ENCODE results near the gene DAB2IP.

Gene DAB2IP

DNA sequence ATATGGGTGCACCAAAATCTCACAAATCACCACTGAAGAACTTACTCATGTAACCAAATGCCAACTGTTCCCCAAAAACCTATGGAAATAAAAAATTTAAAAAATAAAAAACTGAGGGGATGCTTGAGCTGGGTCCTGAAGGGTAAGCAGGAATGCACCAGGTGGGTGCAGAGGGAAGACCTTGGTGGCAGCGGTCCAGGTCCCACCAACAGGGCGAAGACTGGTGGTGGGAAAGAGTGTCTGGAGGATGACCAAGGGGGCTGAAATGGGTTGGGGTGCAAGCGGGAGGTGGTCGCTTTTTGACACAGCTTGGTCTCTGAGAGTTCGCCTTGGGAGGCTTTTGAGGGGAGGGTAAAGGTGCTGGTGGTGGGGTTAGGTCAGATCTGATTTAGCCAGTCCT lies 3.3 kb upstream of the DAB2IP start:
- no peaks in the 10 kb centered on the region for H3K9me3 ChIP-seq (ENCODE audit: control insufficient read depth, insufficient read depth, low read length)
- H3K9ac ChIP-seq (ENCODE audit: low read depth, low read length), result no peak overlapping the region
- H3K27me3 ChIP-seq (ENCODE audit: control insufficient read depth, insufficient read depth, low read length), result peaks cover 22% of the 10 kb centered on the region
- H3K36me3 ChIP-seq (ENCODE audit: control insufficient read depth, insufficient read depth, low read length), result no peaks in the 10 kb centered on the region
- peaks cover 15% of the 10 kb centered on the region for H3K4me1 ChIP-seq (ENCODE audit: control insufficient read depth, insufficient read depth, low read length)
- no peak overlapping the region for H3K4me3 ChIP-seq (ENCODE audit: low read depth, low read length)

DNA sequence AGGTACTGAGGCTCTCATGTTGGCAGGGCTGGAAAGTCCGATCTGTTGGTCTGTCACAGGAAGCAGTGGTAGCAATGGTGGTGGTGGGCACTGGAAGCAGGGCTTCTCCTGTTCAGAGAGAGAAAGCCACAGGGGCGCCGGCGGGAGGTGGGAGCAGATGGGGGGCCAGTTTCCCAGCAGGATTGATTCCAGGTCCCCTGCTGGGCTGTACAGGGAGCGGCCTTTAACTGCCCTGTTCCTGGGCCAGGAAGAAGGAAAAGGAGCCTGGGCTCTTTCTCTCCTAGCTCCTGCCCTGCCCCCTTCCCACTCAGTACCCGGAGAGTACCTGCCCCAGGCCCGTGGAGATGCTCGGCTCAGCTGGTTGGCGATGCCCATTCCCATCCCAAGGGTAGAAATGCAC lies 2.6 kb upstream of the DAB2IP start:
- H3K9ac ChIP-seq (ENCODE audit: low read depth, low read length), result no peak overlapping the region
- H3K4me1 ChIP-seq (ENCODE audit: control insufficient read depth, insufficient read depth, low read length), result peaks cover 15% of the 10 kb centered on the region
- H3K4me3 ChIP-seq (ENCODE audit: low read depth, low read length), result no peak overlapping the region
- no peaks in the 10 kb centered on the region for H3K36me3 ChIP-seq (ENCODE audit: control insufficient read depth, insufficient read depth, low read length)
- no peaks in the 10 kb centered on the region for H3K9me3 ChIP-seq (ENCODE audit: control insufficient read depth, insufficient read depth, low read length)
- H3K27me3 ChIP-seq (ENCODE audit: control insufficient read depth, insufficient read depth, low read length), result peaks cover 27% of the 10 kb centered on the region

DNA sequence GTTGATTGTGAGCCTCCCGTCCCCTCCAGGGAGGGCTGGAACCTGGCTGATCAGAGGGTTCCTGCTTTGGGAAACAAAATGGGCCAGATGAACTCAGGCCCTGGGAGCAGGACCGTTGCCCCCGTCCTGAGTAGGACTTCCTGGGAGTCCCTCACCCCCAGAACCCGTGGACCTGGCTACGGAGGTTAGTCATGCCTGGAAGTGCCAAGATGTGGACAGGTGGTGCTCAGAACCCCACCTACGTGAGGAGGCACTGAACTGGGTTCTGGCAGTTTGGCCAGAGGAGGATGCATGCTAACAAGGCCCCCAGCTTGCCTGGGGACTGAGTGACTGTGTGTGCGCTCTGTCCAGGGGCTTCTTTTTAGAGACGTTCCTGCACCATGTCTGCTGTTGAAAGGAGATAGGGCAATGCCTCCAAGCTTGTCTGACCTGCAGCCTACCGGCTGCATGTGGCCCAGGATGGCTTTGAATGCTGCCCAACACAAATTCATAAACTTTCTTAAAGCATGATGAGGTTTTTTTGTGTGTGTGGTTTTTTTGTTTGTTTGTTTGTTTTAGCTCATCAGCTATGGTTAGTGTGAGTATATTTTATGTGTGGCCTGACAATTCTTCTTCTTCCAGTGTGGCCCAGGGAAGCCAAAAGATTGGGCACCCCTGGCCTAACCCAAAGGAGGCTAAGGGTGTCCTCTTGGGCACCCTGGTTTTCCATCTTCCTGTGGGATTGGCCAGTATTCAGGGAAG lies 1.8 kb upstream of the DAB2IP start:
- Histone ChIP-seq H3K4me1 (ENCODE audit: control insufficient read depth, insufficient read depth, low read length) (peaks cover 15% of the 10 kb centered on the region), H3K4me3 (ENCODE audit: low read depth, low read length) (peak overlapping the region; percentile 55)

GRCh38 chr9:121650217-121651007 lies 1.0 kb upstream of the DAB2IP start:
- peak overlapping the region; percentile 55 for H3K4me3 ChIP-seq (ENCODE audit: low read depth, low read length)
- H3K9ac ChIP-seq (ENCODE audit: low read depth, low read length), result no peak overlapping the region
- no peaks in the 10 kb centered on the region for H3K36me3 ChIP-seq (ENCODE audit: control insufficient read depth, insufficient read depth, low read length)
- peaks cover 27% of the 10 kb centered on the region for H3K27me3 ChIP-seq (ENCODE audit: control insufficient read depth, insufficient read depth, low read length)
- H3K4me1 ChIP-seq (ENCODE audit: control insufficient read depth, insufficient read depth, low read length), result peaks cover 15% of the 10 kb centered on the region
- H3K9me3 ChIP-seq (ENCODE audit: control insufficient read depth, insufficient read depth, low read length), result no peaks in the 10 kb centered on the region

More for the DNA sequence above, 1.8 kb upstream of the DAB2IP start:
- Histone ChIP-seq H3K36me3 (ENCODE audit: control insufficient read depth, insufficient read depth, low read length) (no peaks in the 10 kb centered on the region), H3K9ac (ENCODE audit: low read depth, low read length) (no peak overlapping the region), H3K27me3 (ENCODE audit: control insufficient read depth, insufficient read depth, low read length) (peaks cover 27% of the 10 kb centered on the region), H3K9me3 (ENCODE audit: control insufficient read depth, insufficient read depth, low read length) (no peaks in the 10 kb centered on the region)

DNA sequence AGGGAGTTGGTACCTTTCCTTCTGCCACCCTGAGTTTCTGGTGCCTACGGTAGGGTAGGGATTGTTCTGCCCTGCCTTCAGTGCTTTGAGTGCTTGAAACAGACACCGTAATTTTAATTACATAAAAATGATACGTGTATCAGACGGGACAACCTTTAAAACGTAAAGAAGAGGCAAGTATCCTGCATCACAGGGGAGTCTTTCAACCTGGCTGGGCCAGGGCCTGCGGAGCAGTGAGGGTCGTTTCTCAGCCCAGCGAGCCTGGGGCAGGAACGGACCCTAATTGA lies 483 bp upstream of the DAB2IP start:
- no peaks in the 10 kb centered on the region for H3K36me3 ChIP-seq (ENCODE audit: control insufficient read depth, insufficient read depth, low read length)
- H3K4me1 ChIP-seq (ENCODE audit: control insufficient read depth, insufficient read depth, low read length), result peaks cover 15% of the 10 kb centered on the region
- no peak overlapping the region for H3K9ac ChIP-seq (ENCODE audit: low read depth, low read length)
- no peaks in the 10 kb centered on the region for H3K9me3 ChIP-seq (ENCODE audit: control insufficient read depth, insufficient read depth, low read length)
- peak overlapping the region; percentile 55 for H3K4me3 ChIP-seq (ENCODE audit: low read depth, low read length)
- H3K27me3 ChIP-seq (ENCODE audit: control insufficient read depth, insufficient read depth, low read length), result peaks cover 27% of the 10 kb centered on the region

GRCh38 chr9:121652021-121652837 lies 795 bp downstream of the DAB2IP start:
- Histone ChIP-seq H3K4me3 (ENCODE audit: low read depth, low read length) (peak overlapping the region; percentile 55), H3K4me1 (ENCODE audit: control insufficient read depth, insufficient read depth, low read length) (peaks cover 15% of the 10 kb centered on the region), H3K36me3 (ENCODE audit: control insufficient read depth, insufficient read depth, low read length) (peaks cover 4% of the 10 kb centered on the region), H3K27me3 (ENCODE audit: control insufficient read depth, insufficient read depth, low read length) (peaks cover 27% of the 10 kb centered on the region), H3K9ac (ENCODE audit: low read depth, low read length) (peak overlapping the region; percentile 37), H3K9me3 (ENCODE audit: control insufficient read depth, insufficient read depth, low read length) (no peaks in the 10 kb centered on the region)

- Histone ChIP-seq H3K4me1 (ENCODE audit: control insufficient read depth, insufficient read depth, low read length) (peaks cover 15% of the 10 kb centered on the region), H3K9me3 (ENCODE audit: control insufficient read depth, insufficient read depth, low read length) (no peaks in the 10 kb centered on the region), H3K4me3 (ENCODE audit: low read depth, low read length) (peak overlapping the region; percentile 55), H3K36me3 (ENCODE audit: control insufficient read depth, insufficient read depth, low read length) (peaks cover 4% of the 10 kb centered on the region), H3K27me3 (ENCODE audit: control insufficient read depth, insufficient read depth, low read length) (peaks cover 27% of the 10 kb centered on the region), H3K9ac (ENCODE audit: low read depth, low read length) (peak overlapping the region; percentile 37)
Observed at GRCh38 chr9:121652838-121653231, 1.4 kb downstream of the DAB2IP start.

DNA sequence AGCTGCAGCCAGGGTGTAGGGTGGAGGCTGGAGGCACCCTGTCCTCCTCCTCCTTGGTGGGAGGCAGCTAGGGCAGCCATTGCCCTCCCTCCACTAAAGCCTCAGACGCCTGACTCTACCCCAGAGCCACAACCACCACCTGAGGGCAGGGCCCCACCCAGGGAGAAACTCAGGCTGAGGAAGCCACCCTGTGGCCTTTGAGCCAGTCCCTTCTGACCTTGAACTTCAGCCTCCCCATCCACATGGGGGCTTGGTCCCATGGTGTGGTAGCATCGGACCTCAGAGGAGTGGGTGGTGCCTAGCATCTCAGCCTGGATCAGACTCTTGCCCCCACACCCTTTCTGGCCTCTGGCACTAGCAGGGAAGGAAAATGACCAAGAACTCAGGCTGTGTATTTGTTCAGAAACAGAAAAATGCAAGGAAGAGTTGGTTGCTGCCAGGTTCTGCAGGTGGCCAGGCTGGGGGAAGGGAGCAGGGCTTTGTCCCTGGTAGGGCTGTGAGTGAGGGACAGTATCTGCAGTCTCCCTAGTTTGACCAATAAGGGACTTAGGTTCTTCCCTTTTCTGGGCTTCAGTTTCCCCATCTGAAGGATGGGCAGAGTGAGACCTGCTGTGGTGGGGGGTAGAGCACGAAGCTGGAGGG lies 3.2 kb downstream of the DAB2IP start:
- no peak overlapping the region for H3K4me3 ChIP-seq (ENCODE audit: low read depth, low read length)
- H3K9me3 ChIP-seq (ENCODE audit: control insufficient read depth, insufficient read depth, low read length), result no peaks in the 10 kb centered on the region
- H3K9ac ChIP-seq (ENCODE audit: low read depth, low read length), result no peak overlapping the region
- H3K4me1 ChIP-seq (ENCODE audit: control insufficient read depth, insufficient read depth, low read length), result peaks cover 5% of the 10 kb centered on the region
- H3K27me3 ChIP-seq (ENCODE audit: control insufficient read depth, insufficient read depth, low read length), result peaks cover 26% of the 10 kb centered on the region
- peaks cover 4% of the 10 kb centered on the region for H3K36me3 ChIP-seq (ENCODE audit: control insufficient read depth, insufficient read depth, low read length)

- Histone ChIP-seq H3K36me3 (ENCODE audit: control insufficient read depth, insufficient read depth, low read length) (peaks cover 4% of the 10 kb centered on the region), H3K9me3 (ENCODE audit: control insufficient read depth, insufficient read depth, low read length) (no peaks in the 10 kb centered on the region)
Observed at GRCh38 chr9:121655231-121655755, 3.9 kb downstream of the DAB2IP start.

GRCh38 chr9:121656941-121657470 lies 5.6 kb downstream of the DAB2IP start:
- Histone ChIP-seq H3K27me3 (ENCODE audit: control insufficient read depth, insufficient read depth, low read length) (peaks cover 17% of the 10 kb centered on the region), H3K4me1 (ENCODE audit: control insufficient read depth, insufficient read depth, low read length) (no peaks in the 10 kb centered on the region), H3K4me3 (ENCODE audit: low read depth, low read length) (no peak overlapping the region), H3K9ac (ENCODE audit: low read depth, low read length) (no peak overlapping the region), H3K36me3 (ENCODE audit: control insufficient read depth, insufficient read depth, low read length) (peaks cover 4% of the 10 kb centered on the region), H3K9me3 (ENCODE audit: control insufficient read depth, insufficient read depth, low read length) (no peaks in the 10 kb centered on the region)

More at GRCh38 chr9:121655231-121655755, 3.9 kb downstream of the DAB2IP start:
- H3K4me1 ChIP-seq (ENCODE audit: control insufficient read depth, insufficient read depth, low read length), result no peaks in the 10 kb centered on the region
- H3K4me3 ChIP-seq (ENCODE audit: low read depth, low read length), result no peak overlapping the region
- H3K27me3 ChIP-seq (ENCODE audit: control insufficient read depth, insufficient read depth, low read length), result peaks cover 26% of the 10 kb centered on the region
- H3K9ac ChIP-seq (ENCODE audit: low read depth, low read length), result no peak overlapping the region

- peaks cover 4% of the 10 kb centered on the region for H3K36me3 ChIP-seq (ENCODE audit: control insufficient read depth, insufficient read depth, low read length)
- H3K27me3 ChIP-seq (ENCODE audit: control insufficient read depth, insufficient read depth, low read length), result peaks cover 6% of the 10 kb centered on the region
- no peak overlapping the region for H3K4me3 ChIP-seq (ENCODE audit: low read depth, low read length)
- H3K9me3 ChIP-seq (ENCODE audit: control insufficient read depth, insufficient read depth, low read length), result no peaks in the 10 kb centered on the region
- no peaks in the 10 kb centered on the region for H3K4me1 ChIP-seq (ENCODE audit: control insufficient read depth, insufficient read depth, low read length)
- H3K9ac ChIP-seq (ENCODE audit: low read depth, low read length), result no peak overlapping the region
Observed at GRCh38 chr9:121658166-121658565, 6.7 kb downstream of the DAB2IP start.
